ENCODE results near the gene CTRL. TPM values are rescaled to one million over a fixed set of nuclear protein-coding genes. Genes with fewer than 3 reads are reported as not detected.

Gene CTRL
- total RNA-seq, 4 donors from 2014 or later: 2.4 to 5.3 (median 3.8) TPM

DNA sequence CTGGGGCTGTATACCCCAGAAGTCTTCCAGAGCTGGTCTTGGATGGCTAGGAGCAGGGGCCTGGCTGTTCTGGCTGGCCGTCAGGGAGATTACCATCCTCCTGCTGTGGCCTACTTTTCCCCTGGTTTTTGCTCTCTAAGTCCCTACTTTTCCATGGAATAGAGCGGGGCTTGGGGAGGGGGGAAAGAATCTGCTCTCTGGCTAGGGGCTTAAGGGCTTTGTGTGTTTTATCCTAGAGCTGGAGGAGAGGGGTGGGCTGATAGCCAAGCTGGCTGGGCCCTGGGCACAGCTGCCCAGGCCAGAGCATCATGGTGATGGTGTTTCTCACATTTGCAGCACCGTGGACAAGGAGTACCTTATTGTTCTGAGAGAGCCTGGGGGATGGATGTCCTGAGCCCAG, 43.3 kb downstream of the CTRL start:
- DNase-seq: no peak
- peaks cover 0 to 27% (median 0%) of the 10 kb centered on the region in 3 donors for H3K36me3 ChIP-seq
- H3K9me3 ChIP-seq: no peaks in the 10 kb centered on the region
- no peak overlapping the region for H3K4me3 ChIP-seq
- TF ChIP-seq, protein P1, sequence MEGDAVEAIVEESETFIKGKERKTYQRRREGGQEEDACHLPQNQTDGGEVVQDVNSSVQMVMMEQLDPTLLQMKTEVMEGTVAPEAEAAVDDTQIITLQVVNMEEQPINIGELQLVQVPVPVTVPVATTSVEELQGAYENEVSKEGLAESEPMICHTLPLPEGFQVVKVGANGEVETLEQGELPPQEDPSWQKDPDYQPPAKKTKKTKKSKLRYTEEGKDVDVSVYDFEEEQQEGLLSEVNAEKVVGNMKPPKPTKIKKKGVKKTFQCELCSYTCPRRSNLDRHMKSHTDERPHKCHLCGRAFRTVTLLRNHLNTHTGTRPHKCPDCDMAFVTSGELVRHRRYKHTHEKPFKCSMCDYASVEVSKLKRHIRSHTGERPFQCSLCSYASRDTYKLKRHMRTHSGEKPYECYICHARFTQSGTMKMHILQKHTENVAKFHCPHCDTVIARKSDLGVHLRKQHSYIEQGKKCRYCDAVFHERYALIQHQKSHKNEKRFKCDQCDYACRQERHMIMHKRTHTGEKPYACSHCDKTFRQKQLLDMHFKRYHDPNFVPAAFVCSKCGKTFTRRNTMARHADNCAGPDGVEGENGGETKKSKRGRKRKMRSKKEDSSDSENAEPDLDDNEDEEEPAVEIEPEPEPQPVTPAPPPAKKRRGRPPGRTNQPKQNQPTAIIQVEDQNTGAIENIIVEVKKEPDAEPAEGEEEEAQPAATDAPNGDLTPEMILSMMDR (IDR thresholded peaks at IDR 0.05): no peak
- no peak for TF ChIP-seq POLR2A (IDR thresholded peaks at IDR 0.05)
- H3K27ac ChIP-seq: no peak overlapping the region
- peaks cover 0 to 11% (median 0%) of the 10 kb centered on the region in 4 donors for H3K4me1 ChIP-seq
- H3K27me3 ChIP-seq: no peaks in the 10 kb centered on the region

DNA sequence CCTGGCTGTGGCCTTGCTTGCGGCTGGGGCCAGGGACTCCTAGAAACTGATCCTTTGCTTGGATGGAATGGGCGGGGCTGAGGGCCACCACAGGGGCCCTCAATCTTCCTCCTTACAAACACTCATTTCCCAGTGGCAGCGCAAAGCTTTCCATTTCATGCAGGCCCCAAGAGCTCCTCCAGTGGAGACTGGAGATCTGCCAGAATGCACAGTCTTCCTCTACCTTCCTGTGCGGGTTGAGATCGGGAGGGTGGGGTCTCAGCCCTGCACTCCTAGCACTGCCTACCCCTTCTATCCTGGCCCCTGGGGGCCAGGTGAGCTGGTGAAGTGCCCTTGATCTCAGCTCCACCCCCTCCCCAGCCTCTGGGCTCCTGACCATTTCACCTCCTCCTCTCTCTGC, 45.3 kb downstream of the CTRL start:
- H3K27me3 ChIP-seq: no peaks in the 10 kb centered on the region
- H3K27ac ChIP-seq: no peak overlapping the region
- no peaks in the 10 kb centered on the region for H3K9me3 ChIP-seq
- H3K4me1 ChIP-seq: peaks cover 0 to 17% (median 0%) of the 10 kb centered on the region in 4 donors
- TF ChIP-seq POLR2A (IDR thresholded peaks at IDR 0.05): no peak
- TF ChIP-seq, protein P1 (IDR thresholded peaks at IDR 0.05): no peak
- H3K36me3 ChIP-seq: peaks cover 0 to 46% (median 0%) of the 10 kb centered on the region in 3 donors
- no peak for DNase-seq
- no peak overlapping the region for H3K4me3 ChIP-seq

DNA sequence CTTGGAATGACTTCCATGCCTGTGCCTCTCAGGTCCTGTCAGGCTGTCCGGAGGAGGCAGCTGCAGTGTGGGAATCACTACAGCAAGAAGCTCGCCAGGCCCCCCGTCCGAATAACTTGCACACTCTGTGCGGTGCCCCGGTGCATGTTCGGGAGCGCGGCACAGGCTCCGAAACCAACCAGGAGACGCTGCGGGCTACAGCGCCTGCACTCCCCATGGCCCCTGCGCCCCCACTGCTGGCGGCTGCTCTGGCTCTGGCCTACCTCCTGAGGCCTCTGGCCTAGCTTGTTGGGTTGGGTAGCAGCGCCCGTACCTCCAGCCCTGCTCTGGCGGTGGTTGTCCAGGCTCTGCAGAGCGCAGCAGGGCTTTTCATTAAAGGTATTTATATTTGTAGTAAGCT, 45.7 kb downstream of the CTRL start:
- Histone ChIP-seq H3K27ac (no peak overlapping the region), H3K27me3 (no peaks in the 10 kb centered on the region), H3K4me3 (no peak overlapping the region), H3K4me1 (peaks cover 0 to 17% (median 0%) of the 10 kb centered on the region in 4 donors), H3K9me3 (no peaks in the 10 kb centered on the region), H3K36me3 (peaks cover 0 to 50% (median 0%) of the 10 kb centered on the region in 3 donors)
- no peak for DNase-seq
- TF ChIP-seq, protein P1 (IDR thresholded peaks at IDR 0.05): no peak
- no peak for TF ChIP-seq POLR2A (IDR thresholded peaks at IDR 0.05)

DNA sequence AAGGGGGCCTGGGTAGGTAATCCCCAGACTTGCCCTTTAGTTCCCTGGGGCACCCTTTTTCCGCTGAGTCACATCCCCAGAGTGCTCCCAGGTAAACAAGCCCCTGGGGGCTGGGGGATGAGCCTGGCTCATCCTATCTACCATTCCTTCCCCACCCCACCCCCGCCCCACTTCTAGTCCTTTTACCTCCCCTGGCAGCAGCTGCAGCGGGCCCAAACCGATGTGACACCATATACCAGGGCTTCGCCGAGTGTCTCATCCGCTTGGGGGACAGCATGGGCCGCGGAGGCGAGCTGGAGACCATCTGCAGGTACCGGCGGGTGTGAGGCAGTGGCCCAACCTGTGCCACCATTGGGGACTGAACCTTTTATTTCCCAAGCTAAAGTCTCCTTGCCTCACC, 46.1 kb downstream of the CTRL start:
- H3K27me3 ChIP-seq: no peaks in the 10 kb centered on the region
- H3K27ac ChIP-seq: no peak overlapping the region
- no peak overlapping the region for H3K4me3 ChIP-seq
- H3K36me3 ChIP-seq: peaks cover 0 to 55% (median 0%) of the 10 kb centered on the region in 3 donors
- H3K4me1 ChIP-seq: peaks cover 0 to 17% (median 0%) of the 10 kb centered on the region in 4 donors
- no peak for DNase-seq
- no peak for TF ChIP-seq POLR2A (IDR thresholded peaks at IDR 0.05)
- TF ChIP-seq, protein P1 (IDR thresholded peaks at IDR 0.05): no peak
- no peaks in the 10 kb centered on the region for H3K9me3 ChIP-seq

DNA sequence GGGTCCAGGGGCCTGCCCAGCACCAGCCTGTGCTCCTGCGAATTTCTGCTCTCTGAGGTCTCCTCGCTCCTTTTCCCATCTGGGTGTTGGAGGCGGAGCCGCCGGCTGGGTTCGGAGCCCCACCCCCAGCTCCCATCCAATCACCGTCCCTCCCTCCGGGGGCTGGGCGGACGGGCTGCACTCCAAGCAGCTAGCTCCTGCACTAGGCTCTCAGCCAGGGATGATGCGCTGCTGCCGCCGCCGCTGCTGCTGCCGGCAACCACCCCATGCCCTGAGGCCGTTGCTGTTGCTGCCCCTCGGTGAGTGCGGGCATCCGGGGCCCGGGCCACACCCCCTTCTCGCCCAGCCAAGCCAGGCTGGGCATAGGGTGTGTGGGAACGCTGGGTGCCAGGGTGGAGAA, 47.0 kb downstream of the CTRL start, which contains the start of gene NRN1L:
NRN1L (plus strand) TSS at position 202 of the 400 bp plus-strand sequence; CDS start at position 221, 19 bp downstream.
- no peaks in the 10 kb centered on the region for H3K9me3 ChIP-seq
- peaks cover 0 to 17% (median 0%) of the 10 kb centered on the region in 4 donors for H3K4me1 ChIP-seq
- peaks cover 0 to 63% (median under 1%) of the 10 kb centered on the region in 3 donors for H3K36me3 ChIP-seq
- H3K27me3 ChIP-seq: no peaks in the 10 kb centered on the region
- peak within 1 kb of the TSS in 2 of 4 donors; percentile 59 to 69 for H3K27ac ChIP-seq
- H3K4me3 ChIP-seq: no peak within 1 kb of the TSS
- peak; percentile 31 to 77 (median 75) for DNase-seq
- TF ChIP-seq, protein P1 (IDR thresholded peaks at IDR 0.05): no peak
- no peak for TF ChIP-seq POLR2A (IDR thresholded peaks at IDR 0.05)
